Fibroblast of skin of left quadriceps (primary cell): ENCODE measurements around the gene HS2ST1.

Experiments used
- DNase-seq, 2 experiments: peaks; one replicate each; pipeline ENCODE4 v3.0.0-alpha.2; 2013; ENCODE audit warnings: low read depth in 2 of 2

The HS2ST1 gene

GRCh38 chr1:87136607-87137341 is 222.3 kb downstream of the HS2ST1 start:
- DNase-seq: no peak

GRCh38 chr1:87137342-87137739 is 222.9 kb downstream of the HS2ST1 start:
- no peak for DNase-seq

GRCh38 chr1:87140831-87141540 is 226.6 kb downstream of the HS2ST1 start:
- DNase-seq: no peak

GRCh38 chr1:87141556-87141955 is 227.1 kb downstream of the HS2ST1 start:
- DNase-seq: no peak

- no peak for DNase-seq
Measured at GRCh38 chr1:87143413-87144135, 229.1 kb downstream of the HS2ST1 start.

- DNase-seq: no peak
Measured at GRCh38 chr1:87144316-87144895, 230.0 kb downstream of the HS2ST1 start.

GRCh38 chr1:87144981-87145380 is 230.5 kb downstream of the HS2ST1 start:
- DNase-seq: no peak

- DNase-seq: no peak
Measured at GRCh38 chr1:87146538-87146937, 232.1 kb downstream of the HS2ST1 start.

GRCh38 chr1:87146986-87147385 is 232.6 kb downstream of the HS2ST1 start:
- DNase-seq: no peak

GRCh38 chr1:87147851-87148250 is 233.4 kb downstream of the HS2ST1 start:
- no peak for DNase-seq

- no peak for DNase-seq
Measured at GRCh38 chr1:87148661-87149060, 234.2 kb downstream of the HS2ST1 start.

GRCh38 chr1:87149241-87150041 is 235.0 kb downstream of the HS2ST1 start:
- peak; percentile 63 to 64 for DNase-seq

GRCh38 chr1:87150143-87150542 is 235.7 kb downstream of the HS2ST1 start:
- DNase-seq: no peak

- DNase-seq: no peak
Measured at GRCh38 chr1:87151500-87152421, 237.3 kb downstream of the HS2ST1 start.

GRCh38 chr1:87154384-87154783 is 239.9 kb downstream of the HS2ST1 start:
- no peak for DNase-seq

- no peak for DNase-seq
Measured at GRCh38 chr1:87155170-87155569, 240.7 kb downstream of the HS2ST1 start.

GRCh38 chr1:87155648-87156047 is 241.2 kb downstream of the HS2ST1 start:
- DNase-seq: no peak

GRCh38 chr1:87156124-87156523 is 241.7 kb downstream of the HS2ST1 start:
- no peak for DNase-seq

GRCh38 chr1:87159378-87159915 is 245.0 kb downstream of the HS2ST1 start:
- DNase-seq: no peak
